ENCODE measurements around the gene DUSP8.
"Not testable (repeated sequence)": the region's sequence is repeated elsewhere in the genome, so short reads cannot be mapped to it uniquely, and the experiment has no call there.

DNA sequence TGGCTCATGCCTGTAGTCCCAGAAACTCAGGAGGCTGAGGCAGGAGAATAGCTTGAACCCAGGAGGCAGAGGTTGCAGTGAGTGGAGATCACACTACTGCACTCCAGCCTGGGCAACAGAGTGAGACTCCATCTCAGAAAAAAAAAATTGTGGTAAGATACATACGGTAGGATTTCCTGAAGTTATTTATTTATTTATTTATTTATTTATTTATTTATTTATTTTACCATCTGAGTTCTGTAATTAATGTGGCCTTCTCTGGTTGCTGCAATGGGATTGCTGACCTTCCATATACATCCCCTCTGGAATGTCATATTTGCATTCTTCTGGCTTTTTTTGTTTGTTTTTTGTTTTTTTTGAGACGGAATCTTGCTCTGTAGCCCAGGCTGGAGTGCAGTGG, 10.8 kb upstream of the DUSP8 start:
- not testable (repeated sequence) for TF ChIP-seq POLR2A (IDR thresholded peaks at IDR 0.05; ENCODE audit: low read length); GATA1 (IDR thresholded peaks at IDR 0.05; ENCODE audit: low read depth, low read length)
